COLO829 (cell line): Measurements from ENCODE around the gene HINT2.
A peak's percentile ranks its signal among the peaks of the same experiment; 100 is the strongest.

Experiments used
- DNase-seq: peaks from one replicate; pipeline ENCODE4 v3.0.0; 2012; ENCODE audit warnings: low spot score

HINT2 gene

GRCh38 chr9:35840881-35841644 is 26.2 kb upstream of the HINT2 start:
- DNase-seq, result no peak

GRCh38 chr9:35839926-35840325 is 25.1 kb upstream of the HINT2 start:
- no peak for DNase-seq

GRCh38 chr9:35836595-35836994 is 21.8 kb upstream of the HINT2 start:
- no peak for DNase-seq

- no peak for DNase-seq
These were observed 20.9 kb upstream of the HINT2 start for GRCh38 chr9:35835766-35836165.

- no peak for DNase-seq
These were observed 20.4 kb upstream of the HINT2 start for GRCh38 chr9:35835216-35835632.

GRCh38 chr9:35834260-35835215 is 19.7 kb upstream of the HINT2 start:
- DNase-seq, result no peak

- DNase-seq, result no peak
These were observed 18.0 kb upstream of the HINT2 start for GRCh38 chr9:35832814-35833213.

DNA sequence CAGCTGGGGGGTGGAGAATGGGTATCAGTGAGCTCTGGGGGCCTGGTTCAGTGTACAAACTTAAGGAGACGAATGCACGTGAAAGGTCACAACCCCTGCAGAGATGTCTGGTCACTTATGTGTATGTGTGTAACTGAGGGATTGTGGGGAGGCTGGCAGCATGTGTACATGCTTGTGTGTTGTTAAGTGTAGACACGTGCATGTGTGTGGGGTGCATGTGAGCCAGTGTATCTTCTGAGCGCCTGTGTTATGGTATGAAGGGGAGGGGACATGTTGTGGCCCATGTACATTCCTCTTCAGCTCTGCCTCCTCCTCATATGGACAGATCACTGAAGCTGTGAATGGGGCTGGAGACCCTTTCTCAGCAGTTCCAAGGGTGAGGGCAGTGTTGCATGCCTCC is 16.2 kb upstream of the HINT2 start:
- DNase-seq, result no peak

- no peak for DNase-seq
These were observed 14.9 kb upstream of the HINT2 start for GRCh38 chr9:35829764-35830096.

DNA sequence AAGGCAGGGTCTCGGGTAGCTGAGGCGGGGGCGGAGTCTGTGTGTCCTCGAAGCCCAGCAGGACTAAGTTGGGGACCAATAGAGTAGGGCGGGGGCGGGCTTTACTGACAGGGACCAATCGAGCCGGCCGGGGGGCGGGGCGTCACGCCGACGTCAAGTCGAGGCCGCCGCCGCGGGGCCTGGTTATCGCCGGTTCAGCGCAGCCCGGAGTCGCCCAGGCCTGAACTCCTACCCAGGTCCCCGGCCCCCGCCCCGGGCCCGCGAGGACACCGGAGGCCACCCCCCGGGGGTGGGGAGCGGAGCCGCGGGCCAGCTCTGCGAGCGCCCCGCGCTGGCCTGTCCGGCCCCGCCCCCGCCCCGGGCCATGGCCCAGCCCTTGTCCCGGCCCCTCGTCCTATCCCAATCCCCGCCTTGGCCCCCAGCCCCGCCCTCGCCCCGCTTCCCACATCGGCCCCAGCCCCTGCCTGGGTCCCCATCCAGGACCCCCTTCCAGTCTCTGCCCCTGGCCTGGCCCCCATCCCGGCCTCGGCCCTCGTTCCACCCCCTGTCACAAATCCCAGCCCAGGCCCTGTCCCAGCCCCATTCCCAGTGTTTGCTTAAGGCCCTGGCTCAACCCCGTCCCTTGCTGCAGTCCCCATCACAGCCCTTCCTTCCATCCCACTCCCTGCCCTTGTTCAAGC is 14.4 kb upstream of the HINT2 start, which contains the start of gene TMEM8B:
TSS of gene TMEM8B (plus strand) at position 145 of the 680 bp plus-strand sequence. CDS start at position 365, 220 bp downstream.
- peak; percentile 92 for DNase-seq

- DNase-seq, result no peak
These were observed 13.9 kb upstream of the HINT2 start, which contains the start of gene FAM221B for GRCh38 chr9:35828716-35829083. Gene FAM221B, minus strand, starts transcription at chr9:35828732. Its CDS starts 2,571 bp downstream, at chr9:35826161.

GRCh38 chr9:35827486-35827885 is 12.6 kb upstream of the HINT2 start:
- no peak for DNase-seq

DNA sequence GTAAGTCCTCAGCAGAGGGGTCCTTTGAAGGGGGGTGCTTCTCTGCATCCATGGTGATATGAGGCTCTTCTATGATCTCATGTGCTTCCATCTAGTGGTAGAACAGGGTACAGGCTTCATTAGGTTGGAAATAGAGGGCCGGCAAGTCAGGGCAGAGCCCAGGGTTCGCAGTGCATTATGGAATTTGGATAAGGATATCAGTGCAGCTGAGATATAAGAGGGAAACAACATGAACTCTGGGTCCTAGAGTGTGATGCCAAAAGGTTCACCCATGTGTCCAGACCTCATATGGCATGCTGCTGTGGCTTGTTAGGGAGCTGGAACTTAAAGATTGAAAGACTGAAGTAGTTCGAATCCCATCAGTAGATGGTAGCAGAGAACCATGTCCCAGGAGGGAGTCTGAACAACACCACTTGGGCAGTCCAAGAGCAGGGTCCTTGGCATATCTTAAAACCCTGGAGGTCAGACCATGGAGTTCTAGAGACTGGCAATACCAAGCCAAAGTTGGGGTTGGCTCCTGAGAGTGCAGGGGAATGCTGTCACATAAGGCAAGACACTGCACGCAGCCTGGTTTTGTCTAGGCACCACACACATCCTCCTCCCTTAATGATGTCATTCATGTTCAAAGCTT is 11.3 kb upstream of the HINT2 start:
- DNase-seq, result peak; percentile 74

DNA sequence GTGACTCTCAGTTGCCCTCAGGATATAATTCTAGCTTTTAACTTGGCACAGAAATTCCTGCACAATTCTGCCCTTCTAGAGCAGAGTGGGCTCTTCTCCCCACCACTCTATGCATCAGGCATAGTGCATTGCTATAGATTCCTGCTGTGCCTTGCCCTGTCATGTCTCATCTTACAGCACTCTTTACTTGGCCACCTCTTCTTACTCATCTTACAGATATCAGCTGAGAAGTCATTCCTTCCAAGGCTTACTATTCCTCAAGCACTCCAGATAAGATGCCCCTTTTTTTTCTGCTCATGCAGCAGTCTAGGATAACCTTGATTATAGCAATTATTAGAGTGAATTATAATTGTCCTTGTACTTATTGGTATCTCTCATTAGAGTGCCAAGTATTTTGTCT is 8.1 kb upstream of the HINT2 start:
- no peak for DNase-seq

GRCh38 chr9:35820076-35820475 is 5.2 kb upstream of the HINT2 start:
- DNase-seq, result no peak

DNA sequence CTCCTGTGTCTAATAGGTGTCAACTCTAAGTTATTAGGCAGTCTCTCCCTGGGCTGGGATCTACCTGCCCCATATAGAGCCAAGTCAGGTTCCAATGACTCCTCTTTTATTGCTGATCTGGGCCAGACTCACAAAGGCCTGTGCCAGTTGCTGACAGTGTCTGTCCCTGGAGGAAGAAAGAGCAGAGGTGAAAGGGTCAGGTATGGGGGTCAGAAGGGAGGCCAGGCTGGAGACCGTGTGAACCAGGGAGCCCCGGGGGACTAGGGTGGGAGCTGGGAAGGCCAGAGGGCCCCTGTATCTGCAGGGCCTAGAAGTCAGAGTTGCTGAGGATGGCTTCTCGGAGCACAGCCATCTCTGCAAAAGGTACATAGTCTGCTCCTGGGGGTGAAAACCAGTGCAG is 3.5 kb upstream of the HINT2 start:
- DNase-seq, result no peak

- DNase-seq, result no peak
These were observed 1.9 kb upstream of the HINT2 start for GRCh38 chr9:35816708-35817107.

DNA sequence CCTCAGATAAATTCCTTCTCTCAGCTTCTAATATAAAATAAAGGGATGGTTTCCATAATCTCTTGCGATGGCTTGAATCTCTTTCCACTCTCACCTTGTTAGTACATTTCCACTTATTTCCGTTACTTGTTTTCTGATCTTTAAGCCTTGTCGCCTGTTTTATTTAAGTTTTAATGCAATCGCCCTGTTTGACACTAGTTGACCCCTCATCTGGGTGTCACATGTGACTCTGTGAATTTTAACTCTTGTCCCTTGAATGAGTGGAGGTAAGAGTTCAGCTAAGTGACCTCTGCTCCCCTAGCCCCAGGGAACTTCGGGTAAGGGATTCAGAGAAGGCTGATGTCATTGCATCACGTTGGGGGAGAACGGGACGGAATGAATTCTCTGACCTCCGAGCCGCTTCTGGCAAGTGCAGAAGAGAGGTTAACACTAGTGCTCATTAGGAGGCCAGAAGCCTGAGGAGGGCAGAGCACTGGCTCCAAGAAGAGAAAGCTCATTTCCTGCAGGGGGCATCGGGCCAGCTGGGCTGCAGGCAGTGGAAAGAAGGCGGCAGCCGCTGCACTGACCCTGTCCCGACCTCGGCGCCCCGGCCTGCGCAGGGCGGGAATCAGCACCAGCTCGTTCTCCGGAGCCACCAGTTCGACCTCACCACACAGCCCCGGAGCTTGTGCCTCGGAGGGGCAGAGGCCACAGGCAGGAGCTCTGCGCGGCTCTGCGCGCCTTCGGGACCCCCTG is 569 bp downstream of the HINT2 start:
- DNase-seq, result peak; percentile 68

DNA sequence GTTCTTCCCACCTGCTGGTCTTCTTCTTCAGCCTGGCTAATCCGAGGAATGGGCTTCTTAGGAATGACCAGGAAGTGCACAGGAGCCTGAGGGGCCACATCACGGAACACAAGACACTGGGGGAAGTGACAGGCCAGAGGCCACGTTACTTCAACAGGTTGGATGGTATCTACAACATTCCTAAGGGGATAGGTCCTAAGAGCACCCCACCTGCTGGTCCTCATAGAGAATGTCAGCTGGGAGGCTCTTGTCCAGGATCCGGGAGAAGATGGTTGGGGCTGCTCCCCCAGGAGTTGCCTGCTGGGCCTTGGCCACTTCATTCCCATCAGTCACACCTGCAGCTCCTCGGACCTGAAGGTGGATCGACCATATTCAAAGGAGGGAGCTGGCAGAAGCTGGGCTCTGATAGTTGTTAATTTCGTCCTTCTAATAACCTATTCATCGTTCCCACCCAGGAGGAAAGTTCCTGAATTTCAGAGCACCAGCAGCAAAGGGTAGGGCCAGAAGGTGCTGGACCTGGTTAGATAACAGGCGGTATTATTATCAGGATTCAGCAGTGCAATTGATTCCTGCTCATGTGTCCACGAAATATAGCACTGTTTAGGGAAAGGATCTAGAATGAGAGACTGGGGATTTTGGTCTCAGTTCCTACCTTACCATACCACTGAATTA is 1.3 kb downstream of the HINT2 start:
- peak; percentile 39 for DNase-seq

DNA sequence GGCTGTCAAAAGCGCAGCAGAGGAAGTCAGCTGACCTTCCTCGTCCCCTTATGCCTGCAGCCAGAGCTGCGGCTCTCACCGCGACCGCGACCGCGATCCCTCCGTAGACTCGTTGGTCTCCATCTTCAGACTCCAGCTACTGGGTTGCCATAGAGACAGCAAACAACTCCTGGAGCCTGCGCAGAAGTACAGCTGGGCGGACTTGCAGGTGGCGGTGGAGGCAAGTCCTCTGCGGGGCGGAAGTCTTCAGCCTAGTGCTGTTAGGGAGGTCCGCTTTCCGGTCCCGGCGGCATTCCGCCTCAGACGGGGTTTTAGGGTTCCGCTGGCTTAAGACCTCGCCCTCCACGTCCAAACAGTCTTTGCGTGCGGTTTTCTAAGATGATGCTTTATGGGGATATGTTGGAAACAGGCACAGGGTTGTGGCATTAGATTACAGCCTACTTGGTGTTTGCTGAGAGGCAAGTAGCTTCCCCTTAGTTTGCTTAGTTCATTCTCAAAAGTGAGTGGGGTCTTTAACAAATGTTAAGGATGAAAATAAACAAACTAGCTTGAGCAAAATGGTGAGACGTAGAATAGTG is 2.7 kb downstream of the HINT2 start, which contains the start of gene SPAG8:
TSS of gene SPAG8 (minus strand) at position 238 of the 578 bp plus-strand sequence. CDS start at position 123, 115 bp downstream.
- peak; percentile 98 for DNase-seq
